Activated naive CD4-positive, alpha-beta T cell treated with anti-CD3 and anti-CD28 coated beads, Interleukin-2, amount 50 U/mL, for 72 hours (primary cell): ENCODE data around the gene KCNIP3. TPM values are rescaled to one million over a fixed set of nuclear protein-coding genes. Genes with fewer than 3 reads are reported as not detected.

Source experiments
- ATAC-seq, 2 donors: fragments of 150-1000 bp; cut with Tn5 transposase; 2 replicates each; pipeline ENCODE4 v1.10.0; 2021; ENCODE audit warnings: mild to moderate bottlenecking in 2 of 2, moderate library complexity in 2 of 2
- DNase-seq, 2 donors: peaks; one replicate each; pipeline ENCODE4 v3.0.0; 2021 to 2022; ENCODE audit warnings: low spot score in 2 of 2
- H3K27ac Mint-ChIP-seq, 2 donors: one replicate each; pipeline ENCODE4 v1.8.0; 2022; ENCODE audit warnings: mild to moderate bottlenecking in 2 of 2, mixed read lengths in 2 of 2
- H3K36me3 Mint-ChIP-seq, 2 donors: one replicate each; pipeline ENCODE4 v1.8.0; 2022; ENCODE audit warnings: mixed read lengths in 2 of 2
- H3K9me3 Mint-ChIP-seq, 2 donors: one replicate each; pipeline ENCODE4 v1.8.0; 2022; ENCODE audit warnings: mixed read lengths in 2 of 2
- total RNA-seq, 2 donors: library from RNA; stranded (reverse); gene quantifications; one replicate each; pipeline ENCODE4 v1.2.3, GENCODE V29; 2022

The KCNIP3 gene
- total RNA-seq, 2 donors from 2014 or later: not detected

GRCh38 chr2:95329401-95329800 lies 32.3 kb downstream of the KCNIP3 start:
- no peak overlapping the region for H3K27ac Mint-ChIP-seq
- ATAC-seq (no peak), DNase-seq (no peak)
- no peaks in the 10 kb centered on the region for H3K36me3 Mint-ChIP-seq
- peaks cover 0 to 5% of the 10 kb centered on the region in 2 donors for H3K9me3 Mint-ChIP-seq

DNA sequence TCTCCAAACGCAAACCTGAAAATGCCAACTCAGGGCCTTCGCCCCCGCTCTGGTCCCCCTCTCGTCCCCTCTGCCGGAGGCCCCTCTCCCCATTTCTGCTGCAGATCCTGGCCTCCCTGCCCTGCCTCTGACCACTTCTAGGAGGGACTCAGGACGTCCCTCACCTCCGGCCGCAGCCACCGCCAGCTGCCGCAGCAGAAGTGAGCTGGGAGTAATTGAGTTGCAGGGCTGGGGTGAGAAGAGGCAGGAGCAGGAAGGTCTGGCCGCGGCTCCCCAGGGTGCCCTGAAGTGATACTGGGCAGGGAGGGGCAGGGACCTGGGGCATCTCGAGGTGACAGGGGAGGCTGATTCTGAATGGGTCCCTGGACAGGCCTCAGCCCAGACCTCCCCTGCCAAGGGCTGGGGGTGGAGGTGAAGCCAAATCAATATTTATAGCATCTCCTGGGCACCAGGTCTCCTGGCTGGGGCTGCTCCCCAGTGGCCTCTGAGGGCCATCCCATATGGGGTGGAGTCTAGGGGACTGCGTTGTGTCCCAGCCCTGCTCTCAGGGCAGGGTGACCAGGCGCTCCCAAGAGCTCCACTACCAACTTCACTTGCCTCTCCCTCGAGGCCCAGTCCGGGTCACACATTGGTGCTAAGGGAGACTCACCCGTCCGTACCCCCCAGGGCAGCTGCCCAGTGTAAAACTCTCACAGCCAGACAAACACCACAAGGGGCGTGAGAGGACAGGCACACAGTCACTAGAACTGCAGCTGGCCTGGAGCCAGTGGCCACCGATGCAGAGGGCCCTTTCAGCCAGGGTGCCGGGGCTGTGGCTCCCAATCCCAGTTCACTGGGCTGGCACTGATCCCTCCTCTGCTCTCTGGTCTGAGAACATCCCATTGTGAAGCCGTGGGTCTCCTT lies 33.0 kb downstream of the KCNIP3 start:
- no peak for ATAC-seq
- Mint-ChIP-seq H3K36me3 (no peaks in the 10 kb centered on the region), H3K9me3 (peaks cover 0 to 5% of the 10 kb centered on the region in 2 donors), H3K27ac (no peak overlapping the region)
- DNase-seq: no peak

GRCh38 chr2:95330794-95331338 lies 33.7 kb downstream of the KCNIP3 start:
- no peak for ATAC-seq
- Mint-ChIP-seq H3K36me3 (no peaks in the 10 kb centered on the region), H3K27ac (no peak overlapping the region), H3K9me3 (peaks cover under 1% of the 10 kb centered on the region in 2 donors)
- DNase-seq: no peak

DNA sequence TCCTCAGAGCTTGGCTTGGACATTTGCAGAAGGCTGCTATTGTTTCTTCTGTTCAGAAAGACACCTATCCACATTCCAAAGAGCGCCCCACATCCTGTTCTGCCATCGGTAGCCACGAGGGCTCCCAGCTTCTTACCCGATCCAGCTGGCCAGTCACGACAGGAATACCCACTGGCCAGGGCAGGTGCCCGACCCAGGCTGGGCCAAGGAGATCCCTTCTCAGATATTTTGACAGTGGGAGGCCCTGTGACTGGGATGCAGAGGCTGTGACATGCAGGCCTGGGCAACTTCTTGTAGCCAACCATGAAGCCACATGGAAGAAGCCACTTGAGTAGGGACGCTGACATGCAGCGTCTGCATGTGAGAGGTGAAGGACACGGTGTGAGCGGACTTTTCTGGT lies 34.5 kb downstream of the KCNIP3 start:
- H3K27ac Mint-ChIP-seq: no peak overlapping the region
- no peak for DNase-seq
- H3K9me3 Mint-ChIP-seq: peaks cover 0 to 3% of the 10 kb centered on the region in 2 donors
- no peak for ATAC-seq
- H3K36me3 Mint-ChIP-seq: no peaks in the 10 kb centered on the region

DNA sequence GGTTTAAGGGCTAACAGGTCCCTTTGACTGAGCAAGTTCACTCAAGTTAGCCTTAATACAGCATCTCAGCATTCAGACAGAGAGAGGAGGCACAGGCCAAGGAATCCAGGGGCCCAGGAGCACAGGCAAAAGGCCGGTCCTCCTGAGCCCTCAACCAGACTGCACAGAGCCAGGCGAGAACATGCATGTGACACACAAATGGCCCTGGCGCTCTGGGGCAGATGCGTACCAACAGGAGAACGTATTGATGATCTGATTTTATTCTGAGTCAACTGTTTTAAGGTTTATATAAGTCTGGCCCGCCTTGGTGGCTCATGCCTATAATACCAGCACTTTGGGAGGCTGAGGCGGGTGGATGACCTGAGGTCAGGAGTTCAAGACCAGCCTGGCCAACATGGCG lies 34.9 kb downstream of the KCNIP3 start:
- DNase-seq (no peak), ATAC-seq (no peak)
- H3K9me3 Mint-ChIP-seq: peaks cover 0 to 3% of the 10 kb centered on the region in 2 donors
- H3K36me3 Mint-ChIP-seq: no peaks in the 10 kb centered on the region
- no peak overlapping the region for H3K27ac Mint-ChIP-seq

- DNase-seq: no peak
- Mint-ChIP-seq H3K36me3 (no peaks in the 10 kb centered on the region), H3K27ac (peak overlapping the region in 1 of 2 donors; percentile 50), H3K9me3 (peaks cover 0 to 3% of the 10 kb centered on the region in 2 donors)
- ATAC-seq: no peak
Measured at GRCh38 chr2:95333056-95333455, 35.9 kb downstream of the KCNIP3 start.

DNA sequence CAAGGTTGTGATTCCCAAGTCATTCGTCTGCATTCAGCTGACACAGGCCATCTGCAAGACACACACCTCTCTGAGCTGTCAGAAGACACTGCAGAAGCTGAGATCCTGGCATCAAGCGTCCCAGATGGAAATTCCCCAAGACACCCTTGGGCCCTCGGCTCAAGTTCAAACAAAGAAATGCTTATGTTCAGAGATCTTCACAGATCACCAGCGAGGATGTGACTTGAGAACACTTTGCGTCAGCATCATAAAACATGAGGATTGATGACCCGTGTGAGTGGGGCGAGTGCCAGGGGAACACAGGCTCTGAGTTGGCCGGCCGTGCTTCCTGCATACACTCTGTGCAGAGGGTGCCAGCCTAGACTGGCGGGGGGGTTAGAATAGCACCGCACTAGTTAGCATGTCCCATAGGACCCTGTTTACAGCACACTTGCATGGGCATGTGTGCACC lies 36.8 kb downstream of the KCNIP3 start:
- no peak overlapping the region for H3K27ac Mint-ChIP-seq
- no peak for DNase-seq
- H3K9me3 Mint-ChIP-seq: peaks cover 0 to 3% of the 10 kb centered on the region in 2 donors
- no peak for ATAC-seq
- no peaks in the 10 kb centered on the region for H3K36me3 Mint-ChIP-seq

DNA sequence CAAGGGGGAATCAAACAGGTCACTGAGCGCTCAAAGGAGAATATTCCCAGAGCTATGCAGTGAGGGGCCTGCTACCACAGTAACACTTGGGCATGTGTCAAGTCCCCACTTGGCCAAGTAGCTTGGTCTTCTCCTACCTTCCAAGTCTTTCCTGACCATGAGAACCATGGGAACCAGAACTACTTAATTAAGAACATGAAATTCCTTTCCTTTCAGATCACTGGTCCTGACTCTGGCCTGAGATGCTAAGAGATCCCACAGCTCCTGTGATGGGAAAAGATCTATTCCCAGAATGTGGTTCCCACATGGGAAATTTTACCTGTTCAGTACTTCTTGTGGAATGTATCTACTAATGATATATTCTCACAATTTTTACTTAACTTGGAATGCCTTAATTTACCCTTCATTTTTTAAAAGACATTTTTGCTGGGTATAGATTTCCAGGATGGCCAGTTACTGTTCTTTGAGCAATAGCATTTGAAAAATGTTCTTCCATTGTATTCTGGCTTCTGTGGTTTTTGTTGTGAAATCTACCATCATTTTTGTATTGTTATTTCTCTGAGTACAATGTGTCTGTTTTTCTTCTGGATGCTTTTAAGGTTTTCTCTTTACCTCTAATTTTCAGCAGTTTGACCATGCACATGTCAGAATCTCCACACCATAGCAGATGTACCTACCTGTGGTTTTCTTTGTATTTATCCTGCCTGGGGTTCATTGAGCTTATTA lies 37.9 kb downstream of the KCNIP3 start:
- peaks cover 0 to 3% of the 10 kb centered on the region in 2 donors for H3K9me3 Mint-ChIP-seq
- no peak overlapping the region for H3K27ac Mint-ChIP-seq
- DNase-seq: no peak
- H3K36me3 Mint-ChIP-seq: no peaks in the 10 kb centered on the region
- no peak for ATAC-seq

DNA sequence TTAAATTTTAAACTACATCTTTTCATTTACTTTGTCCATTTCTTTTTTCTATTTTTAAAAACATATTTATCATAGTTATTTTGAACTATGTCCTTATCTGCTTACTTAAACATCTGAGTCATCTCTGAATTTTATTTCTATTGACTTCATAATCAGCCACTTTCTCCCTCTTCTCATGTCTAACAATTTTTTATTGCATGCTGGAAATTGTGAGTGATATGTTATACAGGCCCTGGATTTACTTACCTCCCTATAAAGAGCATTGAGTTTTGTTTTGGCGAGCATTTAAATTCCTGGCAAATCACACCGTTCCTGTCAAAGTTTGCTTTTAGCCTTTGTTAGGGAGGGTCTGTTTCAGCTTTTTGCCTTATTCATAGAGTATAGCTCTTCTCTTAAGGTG lies 39.3 kb downstream of the KCNIP3 start:
- no peak for DNase-seq
- Mint-ChIP-seq H3K36me3 (no peaks in the 10 kb centered on the region), H3K27ac (no peak overlapping the region), H3K9me3 (peaks cover 0 to 3% of the 10 kb centered on the region in 2 donors)
- no peak for ATAC-seq

GRCh38 chr2:95337829-95338228 lies 40.7 kb downstream of the KCNIP3 start:
- H3K36me3 Mint-ChIP-seq: no peaks in the 10 kb centered on the region
- no peak overlapping the region for H3K27ac Mint-ChIP-seq
- H3K9me3 Mint-ChIP-seq: peaks cover 0 to 3% of the 10 kb centered on the region in 2 donors
- no peak for DNase-seq
- no peak for ATAC-seq

GRCh38 chr2:95342556-95343320 lies 45.6 kb downstream of the KCNIP3 start:
- H3K27ac Mint-ChIP-seq: no peak overlapping the region
- H3K9me3 Mint-ChIP-seq: no peaks in the 10 kb centered on the region

GRCh38 chr2:95343429-95344214 lies 46.5 kb downstream of the KCNIP3 start:
- DNase-seq (peak in 1 of 2 donors; percentile 20), ATAC-seq (no peak)
- Mint-ChIP-seq H3K36me3 (no peaks in the 10 kb centered on the region), H3K27ac (no peak overlapping the region), H3K9me3 (no peaks in the 10 kb centered on the region)

More at GRCh38 chr2:95342556-95343320, 45.6 kb downstream of the KCNIP3 start:
- DNase-seq: peak in 1 of 2 donors; percentile 7
- no peaks in the 10 kb centered on the region for H3K36me3 Mint-ChIP-seq
- ATAC-seq: no peak

- no peaks in the 10 kb centered on the region for H3K36me3 Mint-ChIP-seq
- no peaks in the 10 kb centered on the region for H3K9me3 Mint-ChIP-seq
- ATAC-seq (no peak), DNase-seq (no peak)
- H3K27ac Mint-ChIP-seq: no peak overlapping the region
Measured at GRCh38 chr2:95344215-95344583, 47.1 kb downstream of the KCNIP3 start.

DNA sequence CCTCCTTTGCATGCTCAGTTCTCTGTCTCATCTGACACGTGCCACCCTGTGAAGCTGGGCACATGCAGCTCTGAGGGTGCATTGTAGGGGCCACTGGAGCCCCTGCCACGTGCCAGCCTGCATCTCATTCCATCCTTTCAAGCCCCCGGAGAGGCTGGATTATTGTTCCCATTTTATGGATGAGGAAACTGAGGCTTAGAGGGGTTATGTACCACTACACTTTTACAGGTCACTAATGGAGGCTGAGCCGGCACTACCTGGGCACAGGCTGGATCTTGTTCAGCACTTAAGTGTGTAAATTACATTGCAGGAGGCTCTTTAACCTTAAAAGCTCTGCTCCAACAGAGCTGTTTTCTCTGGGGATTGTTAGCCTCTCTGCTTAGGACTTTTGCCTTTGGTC lies 47.5 kb downstream of the KCNIP3 start:
- Mint-ChIP-seq H3K27ac (no peak overlapping the region), H3K36me3 (no peaks in the 10 kb centered on the region), H3K9me3 (no peaks in the 10 kb centered on the region)
- ATAC-seq: no peak
- DNase-seq: no peak

DNA sequence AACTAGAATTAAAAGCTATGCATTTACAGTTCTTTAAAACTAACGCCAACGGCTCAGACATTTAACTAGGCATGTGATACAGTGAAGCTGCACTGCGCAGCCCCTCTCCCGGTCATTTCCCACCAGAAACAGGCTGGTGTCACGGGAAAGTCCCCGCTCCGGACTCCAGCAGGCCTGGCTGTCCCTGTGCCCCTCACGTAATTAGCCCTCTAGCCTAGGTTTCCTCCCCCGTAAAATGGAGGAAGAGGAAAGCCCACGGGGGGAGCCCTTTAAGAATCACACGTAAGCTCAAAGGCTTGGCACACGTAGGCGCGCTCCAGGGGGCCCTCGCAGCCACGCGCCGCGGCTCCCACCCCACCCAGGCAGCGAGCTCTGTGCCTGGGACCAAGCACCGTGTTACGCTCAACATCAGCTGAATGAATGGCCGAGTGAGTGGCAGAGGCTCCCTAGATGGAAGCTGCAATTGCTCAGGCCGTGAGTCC lies 48.0 kb downstream of the KCNIP3 start:
- no peaks in the 10 kb centered on the region for H3K36me3 Mint-ChIP-seq
- peak; percentile 13 to 57 for ATAC-seq
- peak in 1 of 2 donors; percentile 49 for DNase-seq
- no peak overlapping the region for H3K27ac Mint-ChIP-seq
- no peaks in the 10 kb centered on the region for H3K9me3 Mint-ChIP-seq
